HepG2 (cell line): Measurements from ENCODE around the gene ANO10. TPM values are rescaled to one million over a fixed set of nuclear protein-coding genes. Genes with fewer than 3 reads are reported as not detected.
A peak's percentile ranks its signal among the peaks of the same experiment; 100 is the strongest.

ENCODE experiments used
- ATF2 ChIP-seq: sonication (generic); formaldehyde crosslinking; IDR thresholded peaks from 2 replicates; pipeline ENCODE4 v1.4.0; 2020; ENCODE audit warnings: missing genetic modification reagents
- NR0B2 ChIP-seq: sonication (generic); formaldehyde crosslinking; IDR thresholded peaks from 2 replicates; pipeline ENCODE4 v1.4.0; 2020; ENCODE audit warnings: mild to moderate bottlenecking, missing genetic modification reagents
- PAF1 ChIP-seq: IDR thresholded peaks from 2 replicates; pipeline ENCODE4 v1.6.1; 2016; ENCODE audit warnings: missing genetic modification reagents, missing compliant biosample characterization
- RBM39 ChIP-seq: fragments of 200-400 bp; formaldehyde crosslinking; IDR thresholded peaks from one replicate; pipeline ENCODE4 v1.6.1; 2018; ENCODE audit warnings: antibody characterized with exemption, mild to moderate bottlenecking, low read depth, low read length; ENCODE audit not compliant: poor library complexity, severe bottlenecking
- SPEN ChIP-seq: sonication (generic); formaldehyde crosslinking; IDR thresholded peaks from 2 replicates; pipeline ENCODE4 v1.5.1; 2020; ENCODE audit warnings: low read depth, mild to moderate bottlenecking, missing genetic modification reagents
- STAT5B ChIP-seq: sonication (generic); formaldehyde crosslinking; IDR thresholded peaks from 2 replicates; pipeline ENCODE4 v1.4.0; 2020; ENCODE audit warnings: missing genetic modification reagents
- TGIF2 ChIP-seq: IDR thresholded peaks from 2 replicates; pipeline ENCODE4 v1.6.1; 2016; ENCODE audit warnings: control low read depth, missing compliant biosample characterization
- TRIM24 ChIP-seq: sonication (generic); formaldehyde crosslinking; IDR thresholded peaks from 2 replicates; pipeline ENCODE4 v1.8.0; 2022; ENCODE audit warnings: mild to moderate bottlenecking, missing genetic modification reagents
- ZNF296 ChIP-seq: sonication (generic); formaldehyde crosslinking; conservative IDR thresholded peaks from 2 replicates; pipeline ENCODE4 v1.5.0; 2020; ENCODE audit warnings: mild to moderate bottlenecking, missing genetic modification reagents
- ZNF501 ChIP-seq: sonication (generic); formaldehyde crosslinking; IDR thresholded peaks from 2 replicates; pipeline ENCODE4 v1.5.1; 2020; ENCODE audit warnings: mild to moderate bottlenecking, moderate library complexity, missing genetic modification reagents
- ZNF530 ChIP-seq: sonication (generic); formaldehyde crosslinking; IDR thresholded peaks from 2 replicates; pipeline ENCODE4 v1.5.0; 2020; ENCODE audit warnings: low read depth, mild to moderate bottlenecking, missing genetic modification reagents
- ZNF614 ChIP-seq: IDR thresholded peaks from 2 replicates; pipeline ENCODE4 v1.6.1; 2018; ENCODE audit warnings: missing biosample characterization, missing genetic modification reagents, inconsistent platforms, borderline replicate concordance
- ZNF737 ChIP-seq: sonication (generic); formaldehyde crosslinking; IDR thresholded peaks from 2 replicates; pipeline ENCODE4 v1.5.0; 2020; ENCODE audit warnings: missing genetic modification reagents, mild to moderate bottlenecking, borderline replicate concordance
- ZNF776 ChIP-seq: sonication (generic); formaldehyde crosslinking; IDR thresholded peaks from 2 replicates; pipeline ENCODE4 v1.4.0; 2020; ENCODE audit warnings: mild to moderate bottlenecking, missing genetic modification reagents
- polyA plus RNA-seq, 8 experiments: library from polyadenylated mRNA; depleted of rRNA in 3 of 8; stranded (reverse) in 7 of 8; unstranded in 1 of 8; fragments of >200 nt; fragmentation: Illumina TruSeq in 4 of 8; extraction: Trizol in 4 of 8; gene quantifications; 2 replicates each; pipeline versions ENCODE4 v1.2.1 to v1.2.3, GENCODE V29; 2011 to 2016; ENCODE audit warnings: low read depth in 4 of 8, missing spikeins in 1 of 8, mixed read lengths in 1 of 8; ENCODE audit not compliant: insufficient read depth in 1 of 8
- total RNA-seq, 5 experiments: library from RNA; depleted of rRNA; stranded (reverse); fragments of >200 nt; fragmentation: Illumina TruSeq; extraction: Trizol; gene quantifications; 2 replicates each; pipeline ENCODE4 v1.2.3, GENCODE V29; 2016; ENCODE audit warnings: low read depth in 1 of 5
- TF ChIP-seq, protein P1 (sequence below): sonication (generic); formaldehyde crosslinking; IDR thresholded peaks from 2 replicates; pipeline ENCODE4 v1.4.0; 2020; ENCODE audit warnings: missing genetic modification reagents
- TF ChIP-seq, protein P2 (sequence below): sonication (generic); formaldehyde crosslinking; IDR thresholded peaks from 2 replicates; pipeline ENCODE4 v1.5.0; 2020; ENCODE audit warnings: missing genetic modification reagents
- TF ChIP-seq, protein P3 (sequence below): fragments of 450-650 bp; IDR thresholded peaks from 2 replicates; pipeline ENCODE4 v1.6.1; 2017; ENCODE audit warnings: mild to moderate bottlenecking
- TF ChIP-seq, protein P4 (sequence below): sonication (generic); formaldehyde crosslinking; IDR thresholded peaks from 2 replicates; pipeline ENCODE4 v1.5.1; 2020; ENCODE audit warnings: missing genetic modification reagents, mild to moderate bottlenecking, borderline replicate concordance

The ANO10 gene
- total and polyA plus RNA-seq, 2 of the 13 experiments (the other 11 are each of a cell fraction or from before 2014, with no cell fraction given): 10.4 to 13.1 TPM

DNA sequence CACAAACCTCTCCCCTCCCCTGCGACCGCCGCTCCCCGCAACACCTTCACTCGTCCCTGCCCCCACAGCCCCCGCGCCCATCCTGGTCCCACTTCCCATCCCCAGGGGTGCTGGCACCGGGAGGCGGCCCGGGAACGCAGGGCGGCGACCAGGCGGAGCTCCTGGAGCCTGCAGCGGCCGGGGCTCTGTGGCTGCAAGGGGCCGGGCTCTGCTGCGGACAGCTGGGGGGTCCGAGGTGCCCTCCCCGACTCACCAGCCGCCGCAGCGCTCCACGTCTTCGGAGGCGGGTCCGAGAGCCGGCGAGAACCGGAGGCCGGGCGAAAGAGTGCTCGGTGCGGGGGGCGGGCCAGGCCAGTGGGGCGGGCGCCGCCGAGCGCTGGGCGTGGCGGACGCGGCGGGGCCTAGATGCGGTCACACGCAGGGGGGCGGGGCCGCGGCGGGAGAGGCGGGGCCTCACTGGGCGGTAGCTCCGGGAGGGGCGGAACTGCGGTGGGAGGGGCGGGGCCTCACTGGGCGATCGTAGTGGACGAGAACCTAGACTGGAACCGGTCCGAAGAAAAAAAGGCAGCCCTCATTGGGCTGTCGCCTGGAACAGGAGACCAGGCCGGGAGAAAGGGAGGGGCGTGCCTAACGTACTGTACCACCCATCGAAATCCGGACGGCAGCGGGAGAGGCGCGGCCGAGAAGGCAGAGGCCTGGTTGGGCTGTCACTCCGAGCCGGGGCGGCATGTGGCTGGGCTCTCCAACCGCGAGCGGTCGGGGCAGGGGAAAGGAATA lies at the start of gene ANO10 (continued):
- no peak for TF ChIP-seq ATF2 (CRISPR knock-in tag)
- TF ChIP-seq ZNF501 (CRISPR knock-in tag): 0 out of 2 replicates have a peak, but pooled peaks have one; percentile 45
- TF ChIP-seq TGIF2 (CRISPR knock-in tag): no peak
- TF ChIP-seq, protein P1, sequence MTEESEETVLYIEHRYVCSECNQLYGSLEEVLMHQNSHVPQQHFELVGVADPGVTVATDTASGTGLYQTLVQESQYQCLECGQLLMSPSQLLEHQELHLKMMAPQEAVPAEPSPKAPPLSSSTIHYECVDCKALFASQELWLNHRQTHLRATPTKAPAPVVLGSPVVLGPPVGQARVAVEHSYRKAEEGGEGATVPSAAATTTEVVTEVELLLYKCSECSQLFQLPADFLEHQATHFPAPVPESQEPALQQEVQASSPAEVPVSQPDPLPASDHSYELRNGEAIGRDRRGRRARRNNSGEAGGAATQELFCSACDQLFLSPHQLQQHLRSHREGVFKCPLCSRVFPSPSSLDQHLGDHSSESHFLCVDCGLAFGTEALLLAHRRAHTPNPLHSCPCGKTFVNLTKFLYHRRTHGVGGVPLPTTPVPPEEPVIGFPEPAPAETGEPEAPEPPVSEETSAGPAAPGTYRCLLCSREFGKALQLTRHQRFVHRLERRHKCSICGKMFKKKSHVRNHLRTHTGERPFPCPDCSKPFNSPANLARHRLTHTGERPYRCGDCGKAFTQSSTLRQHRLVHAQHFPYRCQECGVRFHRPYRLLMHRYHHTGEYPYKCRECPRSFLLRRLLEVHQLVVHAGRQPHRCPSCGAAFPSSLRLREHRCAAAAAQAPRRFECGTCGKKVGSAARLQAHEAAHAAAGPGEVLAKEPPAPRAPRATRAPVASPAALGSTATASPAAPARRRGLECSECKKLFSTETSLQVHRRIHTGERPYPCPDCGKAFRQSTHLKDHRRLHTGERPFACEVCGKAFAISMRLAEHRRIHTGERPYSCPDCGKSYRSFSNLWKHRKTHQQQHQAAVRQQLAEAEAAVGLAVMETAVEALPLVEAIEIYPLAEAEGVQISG (CRISPR knock-in tag): peak; percentile 22; the same call in 1 of the 2 replicates
- TF ChIP-seq NR0B2: no peak
- TF ChIP-seq STAT5B (CRISPR knock-in tag): no peak
- TF ChIP-seq, protein P2, sequence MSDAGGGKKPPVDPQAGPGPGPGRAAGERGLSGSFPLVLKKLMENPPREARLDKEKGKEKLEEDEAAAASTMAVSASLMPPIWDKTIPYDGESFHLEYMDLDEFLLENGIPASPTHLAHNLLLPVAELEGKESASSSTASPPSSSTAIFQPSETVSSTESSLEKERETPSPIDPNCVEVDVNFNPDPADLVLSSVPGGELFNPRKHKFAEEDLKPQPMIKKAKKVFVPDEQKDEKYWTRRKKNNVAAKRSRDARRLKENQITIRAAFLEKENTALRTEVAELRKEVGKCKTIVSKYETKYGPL: no peak
- TF ChIP-seq ZNF776 (CRISPR knock-in tag): no peak
- no peak for TF ChIP-seq TRIM24
- TF ChIP-seq SPEN: 0 out of 2 replicates have a peak, but pooled peaks have one; percentile 11
- no peak for TF ChIP-seq ZNF737 (CRISPR knock-in tag)
- no peak for TF ChIP-seq ZNF614 (CRISPR knock-in tag)
- no peak for TF ChIP-seq ZNF530 (CRISPR knock-in tag)
- no peak for TF ChIP-seq RBM39
- TF ChIP-seq PAF1 (CRISPR knock-in tag): no peak
- TF ChIP-seq, protein P3, sequence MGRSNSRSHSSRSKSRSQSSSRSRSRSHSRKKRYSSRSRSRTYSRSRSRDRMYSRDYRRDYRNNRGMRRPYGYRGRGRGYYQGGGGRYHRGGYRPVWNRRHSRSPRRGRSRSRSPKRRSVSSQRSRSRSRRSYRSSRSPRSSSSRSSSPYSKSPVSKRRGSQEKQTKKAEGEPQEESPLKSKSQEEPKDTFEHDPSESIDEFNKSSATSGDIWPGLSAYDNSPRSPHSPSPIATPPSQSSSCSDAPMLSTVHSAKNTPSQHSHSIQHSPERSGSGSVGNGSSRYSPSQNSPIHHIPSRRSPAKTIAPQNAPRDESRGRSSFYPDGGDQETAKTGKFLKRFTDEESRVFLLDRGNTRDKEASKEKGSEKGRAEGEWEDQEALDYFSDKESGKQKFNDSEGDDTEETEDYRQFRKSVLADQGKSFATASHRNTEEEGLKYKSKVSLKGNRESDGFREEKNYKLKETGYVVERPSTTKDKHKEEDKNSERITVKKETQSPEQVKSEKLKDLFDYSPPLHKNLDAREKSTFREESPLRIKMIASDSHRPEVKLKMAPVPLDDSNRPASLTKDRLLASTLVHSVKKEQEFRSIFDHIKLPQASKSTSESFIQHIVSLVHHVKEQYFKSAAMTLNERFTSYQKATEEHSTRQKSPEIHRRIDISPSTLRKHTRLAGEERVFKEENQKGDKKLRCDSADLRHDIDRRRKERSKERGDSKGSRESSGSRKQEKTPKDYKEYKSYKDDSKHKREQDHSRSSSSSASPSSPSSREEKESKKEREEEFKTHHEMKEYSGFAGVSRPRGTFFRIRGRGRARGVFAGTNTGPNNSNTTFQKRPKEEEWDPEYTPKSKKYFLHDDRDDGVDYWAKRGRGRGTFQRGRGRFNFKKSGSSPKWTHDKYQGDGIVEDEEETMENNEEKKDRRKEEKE: no peak
- no peak for TF ChIP-seq ZNF296 (CRISPR knock-in tag)
- TF ChIP-seq, protein P4, sequence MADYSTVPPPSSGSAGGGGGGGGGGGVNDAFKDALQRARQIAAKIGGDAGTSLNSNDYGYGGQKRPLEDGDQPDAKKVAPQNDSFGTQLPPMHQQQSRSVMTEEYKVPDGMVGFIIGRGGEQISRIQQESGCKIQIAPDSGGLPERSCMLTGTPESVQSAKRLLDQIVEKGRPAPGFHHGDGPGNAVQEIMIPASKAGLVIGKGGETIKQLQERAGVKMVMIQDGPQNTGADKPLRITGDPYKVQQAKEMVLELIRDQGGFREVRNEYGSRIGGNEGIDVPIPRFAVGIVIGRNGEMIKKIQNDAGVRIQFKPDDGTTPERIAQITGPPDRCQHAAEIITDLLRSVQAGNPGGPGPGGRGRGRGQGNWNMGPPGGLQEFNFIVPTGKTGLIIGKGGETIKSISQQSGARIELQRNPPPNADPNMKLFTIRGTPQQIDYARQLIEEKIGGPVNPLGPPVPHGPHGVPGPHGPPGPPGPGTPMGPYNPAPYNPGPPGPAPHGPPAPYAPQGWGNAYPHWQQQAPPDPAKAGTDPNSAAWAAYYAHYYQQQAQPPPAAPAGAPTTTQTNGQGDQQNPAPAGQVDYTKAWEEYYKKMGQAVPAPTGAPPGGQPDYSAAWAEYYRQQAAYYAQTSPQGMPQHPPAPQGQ: no peak
